Astrocyte (in vitro differentiated cells and primary cell): ENCODE results near the gene TMCC1. TPM values are rescaled to one million over a fixed set of nuclear protein-coding genes. Genes with fewer than 3 reads are reported as not detected.

Experiments used
- DNase-seq: peaks from one replicate; pipeline ENCODE4 v3.0.0-alpha.2; 2010; ENCODE audit warnings: low read depth
- FAIRE-seq: peaks from 2 replicates; lab custom pipeline; 2011; peaks lifted over from hg19 to GRCh38; lab: Jason Lieb, UNC
- H2AFZ ChIP-seq: 2 replicates; pipeline ENCODE4 v1.6.0; 2012; ENCODE audit warnings: low read depth, low read length, inconsistent platforms
- H3K27ac ChIP-seq: 2 replicates; pipeline ENCODE4 v1.5.1; 2011; ENCODE audit warnings: low read depth, low read length, inconsistent platforms
- H3K27me3 ChIP-seq: 2 replicates; pipeline ENCODE4 v1.6.0; 2011; ENCODE audit warnings: low read length, inconsistent platforms; ENCODE audit not compliant: insufficient read depth
- H3K36me3 ChIP-seq: 2 replicates; pipeline ENCODE4 v1.5.1; 2011; ENCODE audit warnings: low read length, inconsistent platforms; ENCODE audit not compliant: insufficient read depth
- H3K4me1 ChIP-seq: 2 replicates; pipeline ENCODE4 v1.5.1; 2011; ENCODE audit warnings: low read length, inconsistent platforms; ENCODE audit not compliant: insufficient read depth
- H3K4me2 ChIP-seq: 2 replicates; pipeline ENCODE4 v1.6.0; 2012; ENCODE audit warnings: low read length, inconsistent platforms
- H3K4me3 ChIP-seq: 2 replicates; pipeline ENCODE4 v1.5.1; 2011; ENCODE audit warnings: low read depth, mild to moderate bottlenecking, low read length, inconsistent platforms; ENCODE audit not compliant: insufficient read depth
- H3K79me2 ChIP-seq: 2 replicates; pipeline ENCODE4 v1.6.0; 2012; ENCODE audit warnings: mild to moderate bottlenecking, low read length, inconsistent platforms; ENCODE audit not compliant: insufficient read depth
- H3K9ac ChIP-seq: 2 replicates; pipeline ENCODE4 v1.6.0; 2012; ENCODE audit warnings: mild to moderate bottlenecking, low read length, inconsistent platforms
- H3K9me3 ChIP-seq: 2 replicates; pipeline ENCODE4 v1.5.1; 2012; ENCODE audit warnings: low read depth, mild to moderate bottlenecking, low read length, inconsistent platforms; ENCODE audit not compliant: insufficient read depth
- H4K20me1 ChIP-seq: 2 replicates; pipeline ENCODE4 v1.6.0; 2012; ENCODE audit warnings: low read length, inconsistent platforms; ENCODE audit not compliant: insufficient read depth
- H3K27ac Mint-ChIP-seq: one replicate; pipeline ENCODE4 v1.8.0; 2021; ENCODE audit warnings: mild to moderate bottlenecking, mixed read lengths; ENCODE audit not compliant: unreplicated experiment
- H3K27me3 Mint-ChIP-seq: one replicate; pipeline ENCODE4 v1.8.0; 2021; ENCODE audit warnings: low read depth, mixed read lengths; ENCODE audit not compliant: unreplicated experiment
- H3K36me3 Mint-ChIP-seq: one replicate; pipeline ENCODE4 v1.8.0; 2021; ENCODE audit warnings: low read depth, mixed read lengths; ENCODE audit not compliant: unreplicated experiment
- H3K4me1 Mint-ChIP-seq: one replicate; pipeline ENCODE4 v1.8.0; 2021; ENCODE audit warnings: low read depth, mixed read lengths; ENCODE audit not compliant: unreplicated experiment
- H3K4me3 Mint-ChIP-seq: one replicate; pipeline ENCODE4 v1.8.0; 2021; ENCODE audit warnings: mild to moderate bottlenecking, moderate library complexity, mixed read lengths; ENCODE audit not compliant: unreplicated experiment
- H3K9me3 Mint-ChIP-seq: one replicate; pipeline ENCODE4 v1.8.0; 2021; ENCODE audit warnings: mild to moderate bottlenecking, mixed read lengths; ENCODE audit not compliant: unreplicated experiment
- EZH2 ChIP-seq: IDR thresholded peaks from 2 replicates; pipeline ENCODE4 v1.6.1; 2012; ENCODE audit warnings: mild to moderate bottlenecking, low read length, inconsistent platforms; ENCODE audit not compliant: insufficient read depth
- total RNA-seq: library from RNA; stranded (reverse); gene quantifications from 2 replicates; pipeline ENCODE4 v1.2.1, GENCODE V29; 2021
- TF ChIP-seq, protein P1 (sequence below): IDR thresholded peaks from 2 replicates; pipeline ENCODE4 v1.5.1; 2011; ENCODE audit warnings: low read depth, mild to moderate bottlenecking, inconsistent platforms, low read length, moderate library complexity; ENCODE audit not compliant: insufficient read depth

TMCC1 gene
- total RNA-seq, 1 donor from 2014 or later: 37.9 TPM

DNA sequence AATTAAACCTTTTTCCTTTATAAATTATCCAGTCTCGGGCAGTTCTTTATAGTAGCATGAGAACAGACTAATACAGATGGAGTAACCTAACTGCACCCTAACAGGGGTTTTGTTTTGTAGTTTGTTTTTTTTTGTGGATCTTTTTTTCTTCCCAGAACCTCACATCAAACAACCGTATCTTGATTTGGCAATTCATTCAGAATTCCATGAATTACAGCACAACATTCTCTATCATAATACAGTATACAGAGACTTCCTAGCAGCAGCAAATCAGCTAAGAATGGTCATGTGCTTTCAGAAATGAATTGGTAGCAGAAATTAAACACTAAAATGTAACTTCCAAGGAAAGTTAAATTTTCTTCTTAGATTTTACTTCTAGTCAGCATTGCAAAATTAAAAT lies 114.6 kb downstream of the TMCC1 start:
- Mint-ChIP-seq H3K9me3 (no peaks in the 10 kb centered on the region), H3K4me1 (peaks cover 9% of the 10 kb centered on the region), H3K4me3 (no peak overlapping the region), H3K27me3 (no peaks in the 10 kb centered on the region), H3K36me3 (peaks cover 11% of the 10 kb centered on the region), H3K27ac (no peak overlapping the region)
- H3K36me3 ChIP-seq: no peaks in the 10 kb centered on the region
- no peak overlapping the region for H3K27ac ChIP-seq
- no peaks in the 10 kb centered on the region for H3K27me3 ChIP-seq
- peaks cover 24% of the 10 kb centered on the region for H3K79me2 ChIP-seq
- H3K9me3 ChIP-seq: no peaks in the 10 kb centered on the region
- no peak overlapping the region for H3K4me2 ChIP-seq
- peaks cover 4% of the 10 kb centered on the region for H4K20me1 ChIP-seq
- TF ChIP-seq EZH2: no peak
- TF ChIP-seq, protein P1, sequence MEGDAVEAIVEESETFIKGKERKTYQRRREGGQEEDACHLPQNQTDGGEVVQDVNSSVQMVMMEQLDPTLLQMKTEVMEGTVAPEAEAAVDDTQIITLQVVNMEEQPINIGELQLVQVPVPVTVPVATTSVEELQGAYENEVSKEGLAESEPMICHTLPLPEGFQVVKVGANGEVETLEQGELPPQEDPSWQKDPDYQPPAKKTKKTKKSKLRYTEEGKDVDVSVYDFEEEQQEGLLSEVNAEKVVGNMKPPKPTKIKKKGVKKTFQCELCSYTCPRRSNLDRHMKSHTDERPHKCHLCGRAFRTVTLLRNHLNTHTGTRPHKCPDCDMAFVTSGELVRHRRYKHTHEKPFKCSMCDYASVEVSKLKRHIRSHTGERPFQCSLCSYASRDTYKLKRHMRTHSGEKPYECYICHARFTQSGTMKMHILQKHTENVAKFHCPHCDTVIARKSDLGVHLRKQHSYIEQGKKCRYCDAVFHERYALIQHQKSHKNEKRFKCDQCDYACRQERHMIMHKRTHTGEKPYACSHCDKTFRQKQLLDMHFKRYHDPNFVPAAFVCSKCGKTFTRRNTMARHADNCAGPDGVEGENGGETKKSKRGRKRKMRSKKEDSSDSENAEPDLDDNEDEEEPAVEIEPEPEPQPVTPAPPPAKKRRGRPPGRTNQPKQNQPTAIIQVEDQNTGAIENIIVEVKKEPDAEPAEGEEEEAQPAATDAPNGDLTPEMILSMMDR: no peak
- no peak overlapping the region for H3K4me3 ChIP-seq
- DNase-seq (no peak), FAIRE-seq (no peak)
- H2AFZ ChIP-seq: no peak overlapping the region
- no peaks in the 10 kb centered on the region for H3K4me1 ChIP-seq
- H3K9ac ChIP-seq: no peak overlapping the region

DNA sequence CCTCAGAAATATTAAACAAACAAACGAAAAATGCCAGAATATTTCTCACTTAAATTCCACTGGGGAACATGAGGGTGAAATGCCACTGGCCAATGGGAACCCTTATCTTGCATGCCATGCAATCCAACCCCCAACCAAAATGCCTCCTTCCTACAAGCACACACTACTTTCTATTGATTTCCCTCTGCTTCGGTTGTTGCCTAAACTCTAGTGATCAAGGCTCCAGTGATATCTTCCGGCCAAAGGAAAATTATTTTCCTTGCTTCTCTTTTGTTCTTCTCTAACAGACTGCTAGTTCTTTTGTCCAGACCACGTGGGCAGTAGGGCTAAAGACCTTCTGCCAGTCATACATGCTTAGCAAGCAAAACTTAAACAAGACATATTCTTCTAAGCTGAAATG lies 115.7 kb downstream of the TMCC1 start:
- no peak for FAIRE-seq

DNA sequence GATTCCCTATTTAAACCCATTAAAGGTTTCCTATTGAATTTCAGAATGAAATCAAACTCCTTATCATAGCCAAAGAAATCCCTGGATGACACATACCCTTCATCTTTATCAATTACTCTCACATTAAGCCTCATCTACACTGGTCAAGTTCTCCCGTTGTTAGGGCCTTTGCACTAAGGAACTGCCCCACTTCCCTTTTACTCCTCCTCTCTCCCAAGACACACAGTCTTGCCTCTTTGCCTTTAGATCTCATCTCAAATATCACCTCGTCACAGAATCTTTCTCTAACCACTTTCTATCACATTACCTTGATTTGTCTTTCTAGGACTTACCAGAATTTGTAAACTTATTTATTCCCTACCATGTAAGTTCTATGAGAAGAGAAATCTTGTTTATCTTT lies 117.6 kb downstream of the TMCC1 start:
- peaks cover 4% of the 10 kb centered on the region for H4K20me1 ChIP-seq
- H3K36me3 ChIP-seq: no peaks in the 10 kb centered on the region
- H3K27me3 ChIP-seq: no peaks in the 10 kb centered on the region
- no peak overlapping the region for H3K9ac ChIP-seq
- no peak overlapping the region for H3K4me3 Mint-ChIP-seq
- DNase-seq (no peak), FAIRE-seq (no peak)
- peaks cover 30% of the 10 kb centered on the region for H3K79me2 ChIP-seq
- peaks cover 9% of the 10 kb centered on the region for H3K36me3 Mint-ChIP-seq
- no peaks in the 10 kb centered on the region for H3K9me3 ChIP-seq
- no peaks in the 10 kb centered on the region for H3K9me3 Mint-ChIP-seq
- no peaks in the 10 kb centered on the region for H3K27me3 Mint-ChIP-seq
- H3K27ac Mint-ChIP-seq: no peak overlapping the region
- TF ChIP-seq, protein P1: no peak
- TF ChIP-seq EZH2: no peak
- no peak overlapping the region for H2AFZ ChIP-seq
- H3K4me1 ChIP-seq: no peaks in the 10 kb centered on the region
- H3K4me1 Mint-ChIP-seq: peaks cover 9% of the 10 kb centered on the region
- H3K4me3 ChIP-seq: no peak overlapping the region
- H3K27ac ChIP-seq: no peak overlapping the region
- H3K4me2 ChIP-seq: no peak overlapping the region

More for the DNA sequence above, 115.7 kb downstream of the TMCC1 start:
- H3K4me1 ChIP-seq: no peaks in the 10 kb centered on the region
- no peak overlapping the region for H3K4me3 ChIP-seq
- no peaks in the 10 kb centered on the region for H3K27me3 Mint-ChIP-seq
- peaks cover 4% of the 10 kb centered on the region for H4K20me1 ChIP-seq
- no peak overlapping the region for H3K27ac ChIP-seq
- no peak overlapping the region for H3K27ac Mint-ChIP-seq
- peaks cover 25% of the 10 kb centered on the region for H3K79me2 ChIP-seq
- H3K36me3 Mint-ChIP-seq: peaks cover 9% of the 10 kb centered on the region
- H3K9me3 ChIP-seq: no peaks in the 10 kb centered on the region
- no peak overlapping the region for H3K4me2 ChIP-seq
- H3K9me3 Mint-ChIP-seq: no peaks in the 10 kb centered on the region
- TF ChIP-seq EZH2: no peak
- TF ChIP-seq, protein P1: no peak
- no peaks in the 10 kb centered on the region for H3K27me3 ChIP-seq
- no peak overlapping the region for H3K4me3 Mint-ChIP-seq
- no peak overlapping the region for H3K9ac ChIP-seq
- H2AFZ ChIP-seq: no peak overlapping the region
- no peak for DNase-seq
- no peaks in the 10 kb centered on the region for H3K36me3 ChIP-seq
- peaks cover 9% of the 10 kb centered on the region for H3K4me1 Mint-ChIP-seq
